HUES48 (cell line): Measurements from ENCODE around the gene SRSF11.

Source experiments
- H3K27ac ChIP-seq: one replicate; pipeline ENCODE4 v1.7.0; 2013; ENCODE audit warnings: low read depth, low read length, inconsistent platforms
- H3K27me3 ChIP-seq: 2 replicates; pipeline ENCODE4 v1.6.1; 2013; ENCODE audit warnings: mild to moderate bottlenecking, low read length; ENCODE audit not compliant: control insufficient read depth, insufficient read depth
- H3K36me3 ChIP-seq: 2 replicates; pipeline ENCODE4 v1.6.1; 2013; ENCODE audit warnings: low read length; ENCODE audit not compliant: control insufficient read depth, insufficient read depth
- H3K4me1 ChIP-seq: 2 replicates; pipeline ENCODE4 v1.6.1; 2013; ENCODE audit warnings: mild to moderate bottlenecking, low read length; ENCODE audit not compliant: control insufficient read depth, insufficient read depth
- H3K4me3 ChIP-seq: 2 replicates; pipeline ENCODE4 v1.5.1; 2013; ENCODE audit warnings: mild to moderate bottlenecking, low read depth, low read length
- H3K9ac ChIP-seq: 2 replicates; pipeline ENCODE4 v1.6.1; 2013; ENCODE audit warnings: mild to moderate bottlenecking, low read depth, low read length, moderate library complexity
- H3K9me3 ChIP-seq: 2 replicates; pipeline ENCODE4 v1.6.1; 2013; ENCODE audit warnings: low read length; ENCODE audit not compliant: control insufficient read depth, insufficient read depth

SRSF11 gene

DNA sequence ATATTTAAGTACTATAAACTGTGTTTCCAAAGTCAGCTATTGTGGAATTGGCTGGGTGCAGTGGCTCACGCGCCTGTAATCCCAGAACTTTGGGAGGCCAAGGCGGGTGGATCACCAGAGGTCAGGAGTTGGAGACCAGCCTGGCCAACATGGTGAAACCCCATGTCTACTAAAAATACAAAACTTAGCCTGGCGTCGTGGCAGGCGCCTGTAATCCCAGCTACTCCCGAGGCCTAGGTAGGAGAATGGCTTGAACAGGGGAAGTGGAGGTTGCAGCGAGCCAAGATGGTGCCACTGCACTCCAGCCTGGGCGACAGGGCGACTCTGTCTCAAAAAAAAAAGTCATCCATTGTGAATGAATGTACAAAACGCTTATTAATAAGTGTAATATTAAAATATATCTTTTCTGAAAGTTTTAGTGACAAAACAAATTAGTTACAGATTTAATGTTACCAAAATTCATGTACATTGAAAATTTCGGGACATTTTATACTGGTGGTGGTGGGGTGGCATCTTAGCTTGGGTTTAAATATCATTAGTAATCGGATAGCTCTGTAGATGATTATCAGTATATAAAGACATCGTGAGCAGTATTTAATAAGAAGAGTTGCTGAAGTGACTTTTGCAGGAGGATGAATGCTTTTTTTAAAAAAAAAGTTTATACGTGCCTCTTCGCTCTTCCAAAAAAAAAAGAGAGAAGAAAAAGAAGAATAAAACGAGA lies 503 bp upstream of the SRSF11 start:
- H3K27ac ChIP-seq, result peak overlapping the region; percentile 99
- peak overlapping the region; percentile 91 for H3K4me3 ChIP-seq
- H3K27me3 ChIP-seq, result no peaks in the 10 kb centered on the region
- H3K4me1 ChIP-seq, result peaks cover 32% of the 10 kb centered on the region
- no peaks in the 10 kb centered on the region for H3K9me3 ChIP-seq
- H3K9ac ChIP-seq, result peak overlapping the region; percentile 94
- peaks cover 45% of the 10 kb centered on the region for H3K36me3 ChIP-seq

DNA sequence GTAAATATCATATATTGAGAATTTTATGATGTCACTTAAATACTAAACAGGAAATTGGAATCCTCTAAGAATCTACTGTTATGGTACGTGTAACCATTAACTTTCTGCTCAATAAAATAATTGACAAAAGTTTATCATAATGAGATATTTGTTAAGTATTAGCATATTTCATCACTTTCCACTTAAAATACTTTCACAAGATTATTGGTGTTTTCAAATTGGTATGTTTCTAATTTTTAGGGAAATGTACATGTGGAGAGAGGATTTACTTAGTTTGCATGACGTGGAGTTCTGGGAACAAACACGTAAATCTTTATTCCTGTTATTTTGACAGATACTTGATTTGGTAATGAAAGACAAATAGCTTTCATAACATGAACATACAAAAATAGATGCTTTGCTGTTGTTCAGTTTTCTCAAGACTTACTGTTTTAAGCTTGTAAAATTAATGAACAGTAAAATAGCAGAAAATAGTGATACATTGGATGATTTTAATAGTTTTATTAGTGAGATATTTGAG lies 1.6 kb downstream of the SRSF11 start:
- Histone ChIP-seq H3K4me3 (peak overlapping the region; percentile 91), H3K27me3 (no peaks in the 10 kb centered on the region), H3K9ac (peak overlapping the region; percentile 94; the same call in 1 of the 2 replicates), H3K9me3 (no peaks in the 10 kb centered on the region), H3K27ac (no peak overlapping the region), H3K4me1 (peaks cover 32% of the 10 kb centered on the region), H3K36me3 (peaks cover 52% of the 10 kb centered on the region)

DNA sequence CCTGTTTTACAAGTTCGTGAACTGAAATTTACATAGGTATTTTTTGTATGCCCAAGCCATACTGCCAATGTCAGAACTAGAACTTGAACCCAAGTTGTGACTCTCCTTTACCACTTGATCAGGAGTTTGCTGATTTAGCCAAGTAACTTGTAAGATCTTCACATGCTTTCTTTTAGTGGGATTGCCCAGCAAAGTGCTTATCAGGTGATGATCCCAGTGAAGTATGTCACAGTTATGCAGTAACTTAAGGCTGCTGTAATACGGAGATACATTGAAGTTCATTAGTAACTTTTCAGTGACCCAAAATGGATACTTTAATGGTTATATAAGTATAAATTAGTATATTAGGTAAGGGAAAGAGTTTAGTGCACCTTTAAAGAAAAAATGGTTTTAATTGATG lies 3.8 kb downstream of the SRSF11 start:
- Histone ChIP-seq H3K36me3 (peaks cover 72% of the 10 kb centered on the region), H3K4me1 (peaks cover 32% of the 10 kb centered on the region), H3K27ac (peak overlapping the region; percentile 21), H3K4me3 (no peak overlapping the region), H3K9ac (no peak overlapping the region), H3K9me3 (no peaks in the 10 kb centered on the region), H3K27me3 (no peaks in the 10 kb centered on the region)

DNA sequence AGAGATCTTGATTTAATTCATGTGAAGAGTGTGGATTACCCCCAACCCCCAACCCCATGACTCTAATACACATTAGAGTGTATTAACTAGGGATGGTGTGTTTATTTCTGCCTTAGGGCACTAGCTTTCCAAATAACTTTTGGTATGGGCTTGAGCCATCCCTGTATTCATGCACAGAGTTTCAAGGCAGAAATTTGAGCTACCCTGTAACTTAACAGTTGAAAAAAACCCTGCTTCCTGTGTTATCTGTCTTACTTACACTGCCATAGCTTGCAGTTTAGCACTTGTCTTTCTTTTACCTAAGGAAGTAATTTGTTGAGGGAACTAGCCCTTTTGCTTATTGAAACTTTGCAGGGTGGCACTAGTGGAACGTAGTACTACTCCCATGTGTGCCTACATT lies 6.3 kb downstream of the SRSF11 start:
- peaks cover 95% of the 10 kb centered on the region for H3K36me3 ChIP-seq
- no peak overlapping the region for H3K4me3 ChIP-seq
- H3K27me3 ChIP-seq, result no peaks in the 10 kb centered on the region
- peaks cover 24% of the 10 kb centered on the region for H3K4me1 ChIP-seq
- H3K27ac ChIP-seq, result peak overlapping the region; percentile 12
- H3K9me3 ChIP-seq, result no peaks in the 10 kb centered on the region
- H3K9ac ChIP-seq, result no peak overlapping the region

DNA sequence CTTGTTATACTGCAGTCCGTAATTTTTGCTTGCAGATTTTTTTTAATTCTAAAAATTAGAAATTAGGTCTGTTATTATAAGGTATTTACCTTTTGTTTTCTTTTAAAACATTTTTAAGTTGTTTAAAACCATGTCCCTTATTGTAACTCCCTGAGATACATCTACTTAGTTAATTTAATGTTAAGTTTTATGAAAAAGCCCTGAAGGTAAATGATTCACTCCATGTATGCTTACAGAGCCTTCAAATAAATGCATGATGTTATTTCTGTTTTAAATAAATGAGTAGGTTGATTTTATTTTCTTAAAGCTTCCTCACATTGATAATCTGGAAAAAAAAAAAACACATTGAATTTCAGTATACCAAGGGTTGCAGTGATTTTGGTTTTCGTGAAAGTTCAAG lies 7.5 kb downstream of the SRSF11 start:
- H3K36me3 ChIP-seq, result peaks cover 95% of the 10 kb centered on the region
- no peak overlapping the region for H3K9ac ChIP-seq
- H3K4me1 ChIP-seq, result peaks cover 13% of the 10 kb centered on the region; the same call in 1 of the 2 replicates
- no peaks in the 10 kb centered on the region for H3K27me3 ChIP-seq
- H3K27ac ChIP-seq, result no peak overlapping the region
- H3K9me3 ChIP-seq, result no peaks in the 10 kb centered on the region
- no peak overlapping the region for H3K4me3 ChIP-seq

DNA sequence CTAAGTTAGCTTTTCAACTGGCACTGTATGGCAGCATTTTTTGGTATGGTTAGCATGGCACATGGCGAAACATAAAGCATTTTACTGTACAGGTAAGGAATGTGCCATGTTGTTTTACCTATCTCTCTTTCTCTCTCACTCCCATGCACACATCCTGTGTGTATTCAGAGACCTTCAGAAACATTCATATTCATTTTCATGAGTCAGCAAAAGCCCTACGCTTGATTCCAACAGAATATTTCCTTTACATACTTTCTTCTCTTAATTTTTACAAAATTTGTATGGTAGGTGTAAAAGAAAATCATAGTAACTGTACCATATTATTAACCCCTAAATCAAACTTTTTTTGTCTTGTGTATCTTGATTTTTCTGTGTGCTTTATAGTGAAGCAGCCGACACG lies 10.3 kb downstream of the SRSF11 start:
- no peaks in the 10 kb centered on the region for H3K27me3 ChIP-seq
- H3K9me3 ChIP-seq, result no peaks in the 10 kb centered on the region
- H3K36me3 ChIP-seq, result peaks cover 98% of the 10 kb centered on the region
- no peaks in the 10 kb centered on the region for H3K4me1 ChIP-seq
- H3K27ac ChIP-seq, result no peak overlapping the region
- H3K9ac ChIP-seq, result no peak overlapping the region
- no peak overlapping the region for H3K4me3 ChIP-seq

DNA sequence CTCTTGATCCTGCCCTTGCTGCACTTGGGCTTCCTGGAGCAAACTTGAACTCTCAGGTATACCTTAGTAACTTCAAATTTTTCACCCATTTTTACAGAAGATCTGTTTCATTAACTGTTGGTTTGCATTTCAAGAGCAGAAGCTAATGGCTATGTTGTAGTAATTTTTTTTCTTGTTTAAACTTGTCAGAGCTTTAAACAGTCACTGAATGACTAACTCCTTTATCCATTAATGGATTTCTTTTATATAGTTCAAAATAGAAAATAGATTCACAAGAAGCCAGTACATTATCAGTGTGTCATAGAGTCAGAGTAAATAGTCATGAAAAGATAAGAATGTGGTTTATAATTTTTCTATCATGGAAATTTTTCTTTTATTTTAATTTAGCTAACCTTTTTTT lies 13.6 kb downstream of the SRSF11 start:
- Histone ChIP-seq H3K27me3 (no peaks in the 10 kb centered on the region), H3K9me3 (no peaks in the 10 kb centered on the region), H3K27ac (no peak overlapping the region), H3K4me1 (no peaks in the 10 kb centered on the region), H3K4me3 (no peak overlapping the region), H3K36me3 (peaks cover 100% of the 10 kb centered on the region), H3K9ac (no peak overlapping the region)

DNA sequence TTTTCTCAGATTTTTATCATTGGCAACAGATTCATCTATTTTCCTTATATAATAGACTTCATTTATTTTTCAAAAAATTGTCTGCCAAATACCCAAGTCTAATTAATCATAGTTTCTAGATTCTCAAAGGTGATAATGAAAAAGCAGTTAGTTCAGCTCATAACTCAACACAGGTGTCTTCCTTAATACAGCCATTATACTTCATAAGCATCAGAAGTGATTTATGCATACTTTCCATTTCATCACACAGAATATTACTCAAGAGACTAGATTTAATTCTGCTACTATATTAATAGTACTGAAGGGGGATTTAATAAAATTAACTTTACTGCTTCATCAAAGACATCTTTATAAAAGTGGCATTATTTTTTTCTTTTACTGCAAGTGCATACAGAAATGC lies 18.8 kb downstream of the SRSF11 start:
- H3K27ac ChIP-seq, result no peak overlapping the region
- H3K27me3 ChIP-seq, result no peaks in the 10 kb centered on the region
- H3K9ac ChIP-seq, result no peak overlapping the region
- no peaks in the 10 kb centered on the region for H3K9me3 ChIP-seq
- no peaks in the 10 kb centered on the region for H3K4me1 ChIP-seq
- peaks cover 100% of the 10 kb centered on the region for H3K36me3 ChIP-seq
- H3K4me3 ChIP-seq, result no peak overlapping the region

DNA sequence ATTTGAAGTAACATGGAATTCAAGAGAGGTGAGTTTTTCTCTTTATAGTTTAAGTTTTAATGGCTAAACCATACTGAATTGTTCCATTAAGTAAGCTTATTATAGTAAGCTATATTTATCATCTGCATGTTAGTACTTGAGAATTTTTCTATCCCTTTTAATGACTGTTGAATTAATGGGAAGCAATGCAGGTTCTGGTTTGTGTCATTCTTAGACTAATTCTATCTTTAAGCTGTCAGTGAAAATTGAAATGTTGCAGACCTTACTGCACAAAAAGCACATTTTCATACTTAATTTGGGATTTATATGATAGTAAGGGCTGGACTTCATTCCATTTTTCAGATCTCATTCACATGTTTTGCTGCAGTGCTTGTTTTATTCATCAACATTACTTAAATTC lies 25.9 kb downstream of the SRSF11 start:
- Histone ChIP-seq H3K9me3 (no peaks in the 10 kb centered on the region), H3K4me1 (no peaks in the 10 kb centered on the region), H3K9ac (no peak overlapping the region), H3K27me3 (no peaks in the 10 kb centered on the region), H3K36me3 (peaks cover 100% of the 10 kb centered on the region), H3K4me3 (no peak overlapping the region), H3K27ac (no peak overlapping the region)

DNA sequence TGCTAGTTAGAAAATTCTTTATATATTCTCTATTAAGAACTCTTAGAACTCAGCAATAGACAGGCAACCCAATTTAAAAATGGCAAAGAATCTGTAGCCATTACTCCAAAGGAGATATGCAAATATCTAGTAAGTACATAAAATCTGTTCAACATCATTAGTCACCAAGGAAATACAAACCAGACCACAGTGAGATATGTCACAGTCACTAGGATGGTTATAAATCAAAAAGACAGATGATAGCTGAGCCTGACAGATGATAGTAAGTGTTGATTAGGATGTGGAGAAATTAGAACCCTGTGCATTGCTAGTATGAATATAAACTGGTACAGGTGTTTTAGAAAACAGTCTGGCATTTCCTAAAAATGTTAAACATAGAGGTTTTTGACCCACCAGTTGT lies 26.6 kb downstream of the SRSF11 start:
- H3K9me3 ChIP-seq, result no peaks in the 10 kb centered on the region
- no peaks in the 10 kb centered on the region for H3K4me1 ChIP-seq
- H3K27me3 ChIP-seq, result no peaks in the 10 kb centered on the region
- peaks cover 98% of the 10 kb centered on the region for H3K36me3 ChIP-seq
- no peak overlapping the region for H3K9ac ChIP-seq
- no peak overlapping the region for H3K4me3 ChIP-seq
- no peak overlapping the region for H3K27ac ChIP-seq

DNA sequence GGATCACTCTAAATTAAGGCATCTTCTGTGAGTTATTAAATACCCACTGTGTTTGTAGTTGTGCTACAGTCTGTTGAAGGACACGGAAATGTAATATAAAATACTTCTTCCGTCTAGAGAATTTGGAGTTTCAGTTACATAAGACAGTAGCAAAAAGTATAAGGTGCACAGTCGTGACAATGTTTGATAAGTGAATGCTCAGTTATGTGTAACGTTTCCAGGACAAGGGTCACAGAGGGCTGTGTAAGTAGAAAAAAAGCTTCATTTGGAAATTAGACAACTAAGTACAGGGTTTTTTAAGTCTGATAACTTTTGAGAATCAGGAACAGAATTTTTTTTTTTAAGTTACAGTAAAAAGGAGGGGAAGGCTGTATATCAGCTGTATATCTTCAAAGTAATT lies 27.5 kb downstream of the SRSF11 start:
- no peaks in the 10 kb centered on the region for H3K9me3 ChIP-seq
- H3K27me3 ChIP-seq, result no peaks in the 10 kb centered on the region
- peaks cover 93% of the 10 kb centered on the region for H3K36me3 ChIP-seq
- no peak overlapping the region for H3K4me3 ChIP-seq
- no peaks in the 10 kb centered on the region for H3K4me1 ChIP-seq
- H3K27ac ChIP-seq, result no peak overlapping the region
- H3K9ac ChIP-seq, result no peak overlapping the region
